ENCODE data around the gene SHANK3. TPM values are rescaled to one million over a fixed set of nuclear protein-coding genes. Genes with fewer than 3 reads are reported as not detected.

Gene SHANK3
- total RNA-seq, 1 donor from 2014 or later, result 10.6 TPM

DNA sequence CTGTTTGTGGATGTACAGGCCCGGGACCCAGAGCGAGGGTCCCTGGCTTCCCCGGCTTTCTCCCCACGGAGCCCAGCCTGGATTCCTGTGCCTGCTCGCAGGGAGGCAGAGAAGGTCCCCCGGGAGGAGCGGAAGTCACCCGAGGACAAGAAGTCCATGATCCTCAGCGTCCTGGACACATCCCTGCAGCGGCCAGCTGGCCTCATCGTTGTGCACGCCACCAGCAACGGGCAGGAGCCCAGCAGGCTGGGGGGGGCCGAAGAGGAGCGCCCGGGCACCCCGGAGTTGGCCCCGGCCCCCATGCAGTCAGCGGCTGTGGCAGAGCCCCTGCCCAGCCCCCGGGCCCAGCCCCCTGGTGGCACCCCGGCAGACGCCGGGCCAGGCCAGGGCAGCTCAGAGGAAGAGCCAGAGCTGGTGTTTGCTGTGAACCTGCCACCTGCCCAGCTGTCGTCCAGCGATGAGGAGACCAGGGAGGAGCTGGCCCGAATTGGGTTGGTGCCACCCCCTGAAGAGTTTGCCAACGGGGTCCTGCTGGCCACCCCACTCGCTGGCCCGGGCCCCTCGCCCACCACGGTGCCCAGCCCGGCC lies 48.7 kb downstream of the SHANK3 start:
- Mint-ChIP-seq H3K27ac (ENCODE audit: unreplicated experiment) (no peak overlapping the region), H3K4me3 (ENCODE audit: unreplicated experiment) (no peak overlapping the region), H3K4me1 (ENCODE audit: low read depth, unreplicated experiment) (peaks cover 5% of the 10 kb centered on the region), H3K27me3 (ENCODE audit: low read depth, unreplicated experiment) (peaks cover 51% of the 10 kb centered on the region), H3K36me3 (ENCODE audit: low read depth, unreplicated experiment) (peaks cover 45% of the 10 kb centered on the region), H3K9me3 (ENCODE audit: unreplicated experiment) (peaks cover 8% of the 10 kb centered on the region)
- Histone ChIP-seq H3K9me3 (ENCODE audit: insufficient read depth, low read depth, low read length) (no peaks in the 10 kb centered on the region), H3K27me3 (ENCODE audit: insufficient read depth, low read length) (no peaks in the 10 kb centered on the region), H4K20me1 (ENCODE audit: insufficient read depth, low read length) (peaks cover 12% of the 10 kb centered on the region), H2AFZ (ENCODE audit: low read depth, low read length) (no peak overlapping the region), H3K9ac (ENCODE audit: low read length) (no peak overlapping the region), H3K79me2 (ENCODE audit: insufficient read depth, low read length) (no peaks in the 10 kb centered on the region), H3K36me3 (ENCODE audit: insufficient read depth, low read length) (no peaks in the 10 kb centered on the region), H3K27ac (ENCODE audit: low read depth, low read length) (no peak overlapping the region), H3K4me1 (ENCODE audit: insufficient read depth, low read length) (no peaks in the 10 kb centered on the region), H3K4me3 (ENCODE audit: insufficient read depth, low read depth, low read length) (no peak overlapping the region), H3K4me2 (ENCODE audit: low read length) (no peak overlapping the region)
- DNase-seq (ENCODE audit: low read depth) (no peak), FAIRE-seq (no peak)
- TF ChIP-seq EZH2 (IDR thresholded peaks at IDR 0.05; ENCODE audit: insufficient read depth, low read length), result no peak

DNA sequence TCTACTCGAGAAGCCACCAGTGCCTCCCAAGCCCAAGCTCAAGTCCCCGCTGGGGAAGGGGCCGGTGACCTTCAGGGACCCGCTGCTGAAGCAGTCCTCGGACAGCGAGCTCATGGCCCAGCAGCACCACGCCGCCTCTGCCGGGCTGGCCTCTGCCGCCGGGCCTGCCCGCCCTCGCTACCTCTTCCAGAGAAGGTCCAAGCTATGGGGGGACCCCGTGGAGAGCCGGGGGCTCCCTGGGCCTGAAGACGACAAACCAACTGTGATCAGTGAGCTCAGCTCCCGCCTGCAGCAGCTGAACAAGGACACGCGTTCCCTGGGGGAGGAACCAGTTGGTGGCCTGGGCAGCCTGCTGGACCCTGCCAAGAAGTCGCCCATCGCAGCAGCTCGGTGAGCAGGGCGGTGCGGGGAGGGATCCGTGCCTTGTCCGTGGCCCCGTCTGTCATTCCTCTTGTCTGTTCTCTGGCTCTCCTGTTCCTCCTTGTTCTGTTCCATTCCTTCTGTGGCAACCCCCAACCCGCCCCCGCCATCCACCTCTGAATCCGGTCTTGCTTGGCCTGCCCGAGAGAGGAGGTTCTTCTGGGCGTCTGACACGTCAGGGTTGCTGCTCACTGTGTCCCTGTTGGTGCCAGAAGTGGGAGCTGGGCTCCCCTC lies 49.6 kb downstream of the SHANK3 start:
- Histone ChIP-seq H2AFZ (ENCODE audit: low read depth, low read length) (no peak overlapping the region), H3K4me2 (ENCODE audit: low read length) (no peak overlapping the region), H3K4me3 (ENCODE audit: insufficient read depth, low read depth, low read length) (no peak overlapping the region), H3K79me2 (ENCODE audit: insufficient read depth, low read length) (no peaks in the 10 kb centered on the region), H3K27me3 (ENCODE audit: insufficient read depth, low read length) (no peaks in the 10 kb centered on the region), H3K9me3 (ENCODE audit: insufficient read depth, low read depth, low read length) (no peaks in the 10 kb centered on the region), H3K27ac (ENCODE audit: low read depth, low read length) (no peak overlapping the region), H4K20me1 (ENCODE audit: insufficient read depth, low read length) (peaks cover 14% of the 10 kb centered on the region), H3K4me1 (ENCODE audit: insufficient read depth, low read length) (no peaks in the 10 kb centered on the region), H3K36me3 (ENCODE audit: insufficient read depth, low read length) (no peaks in the 10 kb centered on the region), H3K9ac (ENCODE audit: low read length) (no peak overlapping the region)
- DNase-seq (ENCODE audit: low read depth), result no peak
- peaks cover 45% of the 10 kb centered on the region for H3K27me3 Mint-ChIP-seq (ENCODE audit: low read depth, unreplicated experiment)
- peaks cover 3% of the 10 kb centered on the region for H3K9me3 Mint-ChIP-seq (ENCODE audit: unreplicated experiment)
- no peak overlapping the region for H3K27ac Mint-ChIP-seq (ENCODE audit: unreplicated experiment)
- peaks cover 5% of the 10 kb centered on the region for H3K4me1 Mint-ChIP-seq (ENCODE audit: low read depth, unreplicated experiment)
- peaks cover 45% of the 10 kb centered on the region for H3K36me3 Mint-ChIP-seq (ENCODE audit: low read depth, unreplicated experiment)
- no peak for FAIRE-seq
- TF ChIP-seq, protein P1, sequence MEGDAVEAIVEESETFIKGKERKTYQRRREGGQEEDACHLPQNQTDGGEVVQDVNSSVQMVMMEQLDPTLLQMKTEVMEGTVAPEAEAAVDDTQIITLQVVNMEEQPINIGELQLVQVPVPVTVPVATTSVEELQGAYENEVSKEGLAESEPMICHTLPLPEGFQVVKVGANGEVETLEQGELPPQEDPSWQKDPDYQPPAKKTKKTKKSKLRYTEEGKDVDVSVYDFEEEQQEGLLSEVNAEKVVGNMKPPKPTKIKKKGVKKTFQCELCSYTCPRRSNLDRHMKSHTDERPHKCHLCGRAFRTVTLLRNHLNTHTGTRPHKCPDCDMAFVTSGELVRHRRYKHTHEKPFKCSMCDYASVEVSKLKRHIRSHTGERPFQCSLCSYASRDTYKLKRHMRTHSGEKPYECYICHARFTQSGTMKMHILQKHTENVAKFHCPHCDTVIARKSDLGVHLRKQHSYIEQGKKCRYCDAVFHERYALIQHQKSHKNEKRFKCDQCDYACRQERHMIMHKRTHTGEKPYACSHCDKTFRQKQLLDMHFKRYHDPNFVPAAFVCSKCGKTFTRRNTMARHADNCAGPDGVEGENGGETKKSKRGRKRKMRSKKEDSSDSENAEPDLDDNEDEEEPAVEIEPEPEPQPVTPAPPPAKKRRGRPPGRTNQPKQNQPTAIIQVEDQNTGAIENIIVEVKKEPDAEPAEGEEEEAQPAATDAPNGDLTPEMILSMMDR (IDR thresholded peaks at IDR 0.05; ENCODE audit: insufficient read depth, low read depth, low read length), result no peak
- no peak for TF ChIP-seq EZH2 (IDR thresholded peaks at IDR 0.05; ENCODE audit: insufficient read depth, low read length)
- no peak overlapping the region for H3K4me3 Mint-ChIP-seq (ENCODE audit: unreplicated experiment)

Other genes with a start within 250 kb of the SHANK3 start
- 69.6 and 75.4 TPM in 2 replicates for gene SBF1, start 197.8 kb upstream of the SHANK3 start, total RNA-seq
- gene ADM2, start 191.3 kb upstream of the SHANK3 start, total RNA-seq, result 23.0 and 26.3 TPM in 2 replicates
- 0.91 and 1.2 TPM in 2 replicates for gene MIOX, start 186.0 kb upstream of the SHANK3 start, total RNA-seq
- 93.2 and 111 TPM in 2 replicates for gene LMF2, start 165.1 kb upstream of the SHANK3 start, total RNA-seq
- gene NCAPH2, start 164.6 kb upstream of the SHANK3 start, total RNA-seq, result 25.6 and 27.2 TPM in 2 replicates
- gene SCO2, start 147.2 kb upstream of the SHANK3 start, total RNA-seq, result 1.8 and 5.5 TPM in 2 replicates
- gene TYMP, start 142.8 kb upstream of the SHANK3 start, total RNA-seq, result 3.3 and 3.7 TPM in 2 replicates
- 0.32 and 1.9 TPM in 2 replicates for gene KLHDC7B, start 126.9 kb upstream of the SHANK3 start, total RNA-seq
- gene SYCE3, start 109.9 kb upstream of the SHANK3 start, total RNA-seq, result not detected in 2 replicates
- gene CPT1B, start 94.4 kb upstream of the SHANK3 start, total RNA-seq, result 26.0 and 32.7 TPM in 2 replicates
- 36.1 and 40.7 TPM in 2 replicates for gene CHKB, start 90.0 kb upstream of the SHANK3 start, total RNA-seq
- 4.7 and 5.9 TPM in 2 replicates for gene MAPK8IP2, start 72.0 kb upstream of the SHANK3 start, total RNA-seq
- 25.5 and 34.7 TPM in 2 replicates for gene ARSA, start 44.7 kb upstream of the SHANK3 start, total RNA-seq
- gene ACR, start 65.4 kb downstream of the SHANK3 start, total RNA-seq, result not detected in 2 replicates
- 26.6 and 27.5 TPM in 2 replicates for gene RABL2B, start 110.8 kb downstream of the SHANK3 start, total RNA-seq